ENCODE data around the gene CDK11B.
"Not testable (repeated sequence)": the region's sequence is repeated elsewhere in the genome, so short reads cannot be mapped to it uniquely, and the experiment has no call there.

Gene CDK11B

GRCh38 chr1:1600861-1601563, 57.8 kb downstream of the CDK11B start:
- in situ Hi-C loops (cut with MboI; ENCODE audit: low sequenced_read_pairs), result no loop called here

- in situ Hi-C loops (cut with MboI; ENCODE audit: low sequenced_read_pairs), result no loop called here
Observed at GRCh38 chr1:1599935-1600860, 58.6 kb downstream of the CDK11B start, which contains the start of gene FNDC10. FNDC10 (minus strand) TSS chr1:1600135; CDS start chr1:1600015, 120 bp downstream.

- in situ Hi-C loops (cut with MboI; ENCODE audit: low sequenced_read_pairs), result no loop called here
Observed at GRCh38 chr1:1599030-1599934, 59.5 kb downstream of the CDK11B start.

GRCh38 chr1:1598720-1599029, 60.1 kb downstream of the CDK11B start:
- in situ Hi-C loops (cut with MboI; ENCODE audit: low sequenced_read_pairs), result no loop called here

- in situ Hi-C loops (cut with MboI; ENCODE audit: low sequenced_read_pairs), result no loop called here
Observed at GRCh38 chr1:1598051-1598719, 60.6 kb downstream of the CDK11B start.

GRCh38 chr1:1597275-1597930, 61.4 kb downstream of the CDK11B start:
- in situ Hi-C loops (cut with MboI; ENCODE audit: low sequenced_read_pairs), result no loop called here

GRCh38 chr1:1596493-1597274, 62.1 kb downstream of the CDK11B start:
- in situ Hi-C loops (cut with MboI; ENCODE audit: low sequenced_read_pairs), result no loop called here

- in situ Hi-C loops (cut with MboI; ENCODE audit: low sequenced_read_pairs), result not testable (repeated sequence)
Observed at GRCh38 chr1:1595341-1595740, 63.5 kb downstream of the CDK11B start.

GRCh38 chr1:1594602-1595260, 64.1 kb downstream of the CDK11B start:
- in situ Hi-C loops (cut with MboI; ENCODE audit: low sequenced_read_pairs), result no loop called here

- in situ Hi-C loops (cut with MboI; ENCODE audit: low sequenced_read_pairs), result no loop called here
Observed at GRCh38 chr1:1593834-1594601, 64.8 kb downstream of the CDK11B start.

- in situ Hi-C loops (cut with MboI; ENCODE audit: low sequenced_read_pairs), result no loop called here
Observed at GRCh38 chr1:1591452-1591851, 67.4 kb downstream of the CDK11B start.

Data from hTERT RPE-1 (cell line).